Activated naive CD4-positive, alpha-beta T cell treated with anti-CD3 and anti-CD28 coated beads, Interleukin-2, amount 50 U/mL, for 72 hours (primary cell): Measurements from ENCODE around the gene ACY1. TPM values are rescaled to one million over a fixed set of nuclear protein-coding genes. Genes with fewer than 3 reads are reported as not detected.
A peak's percentile ranks its signal among the peaks of the same experiment; 100 is the strongest.
"Not testable (repeated sequence)": the region's sequence is repeated elsewhere in the genome, so short reads cannot be mapped to it uniquely, and the experiment has no call there.

ENCODE experiments used
- ATAC-seq, 2 donors: fragments of 150-1000 bp; cut with Tn5 transposase; 2 replicates each; pipeline ENCODE4 v1.10.0; 2021; ENCODE audit warnings: mild to moderate bottlenecking in 2 of 2, moderate library complexity in 2 of 2
- DNase-seq, 2 donors: peaks; one replicate each; pipeline ENCODE4 v3.0.0; 2021 to 2022; ENCODE audit warnings: low spot score in 2 of 2
- H3K27ac Mint-ChIP-seq, 2 donors: one replicate each; pipeline ENCODE4 v1.8.0; 2022; ENCODE audit warnings: mild to moderate bottlenecking in 2 of 2, mixed read lengths in 2 of 2
- H3K36me3 Mint-ChIP-seq, 2 donors: one replicate each; pipeline ENCODE4 v1.8.0; 2022; ENCODE audit warnings: mixed read lengths in 2 of 2
- H3K9me3 Mint-ChIP-seq, 2 donors: one replicate each; pipeline ENCODE4 v1.8.0; 2022; ENCODE audit warnings: mixed read lengths in 2 of 2
- total RNA-seq, 2 donors: library from RNA; stranded (reverse); gene quantifications; one replicate each; pipeline ENCODE4 v1.2.3, GENCODE V29; 2022

ACY1 gene
- total RNA-seq, 2 donors from 2014 or later = 54.7 to 78.5 TPM

- ATAC-seq = no peak
- H3K27ac Mint-ChIP-seq = peak overlapping the region in 1 of 2 donors; percentile 34
These were observed 38.3 kb downstream of the ACY1 start for GRCh38 chr3:52021489-52022268.

DNA sequence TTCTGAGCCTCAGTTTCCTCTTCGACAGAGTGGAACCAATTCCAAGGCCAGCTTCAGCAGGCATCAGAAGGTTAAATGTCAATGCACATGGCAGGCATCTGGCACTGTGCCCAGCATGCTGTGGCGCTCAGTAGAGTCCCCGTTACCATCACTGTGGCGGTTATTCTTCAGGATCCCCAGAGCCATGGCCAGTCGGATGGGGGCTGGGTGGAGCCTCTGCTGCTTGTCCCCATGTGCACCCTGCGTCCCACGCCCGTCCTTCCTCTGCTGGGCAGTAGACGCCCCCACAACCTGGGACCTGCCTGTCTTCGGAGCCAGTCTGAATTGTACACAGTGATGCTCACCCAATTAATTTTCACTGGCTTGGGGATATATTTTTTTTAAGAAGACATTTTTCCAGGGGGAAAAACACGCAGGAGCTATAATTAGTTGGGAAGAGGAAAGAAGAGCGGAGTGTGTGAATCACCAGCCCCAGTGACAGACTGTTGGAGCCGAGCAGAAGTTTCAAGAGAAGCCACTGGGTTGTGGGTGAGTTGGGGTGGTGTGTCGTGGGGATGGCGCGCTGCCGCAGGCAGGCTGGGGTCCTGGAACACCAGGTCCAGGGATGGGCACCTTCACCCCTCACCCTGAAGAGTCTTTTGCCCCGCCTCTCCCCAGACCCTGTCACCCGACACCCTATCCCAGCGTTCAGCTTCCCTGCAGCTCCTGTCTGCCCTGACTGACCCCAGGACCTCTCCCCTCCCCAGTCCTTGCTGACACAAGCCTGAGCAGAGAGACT is 39.2 kb downstream of the ACY1 start:
- ATAC-seq = no peak

More at GRCh38 chr3:52021489-52022268, 38.3 kb downstream of the ACY1 start:
- Mint-ChIP-seq H3K9me3 (no peaks in the 10 kb centered on the region), H3K36me3 (no peaks in the 10 kb centered on the region)
- no peak for DNase-seq

DNA sequence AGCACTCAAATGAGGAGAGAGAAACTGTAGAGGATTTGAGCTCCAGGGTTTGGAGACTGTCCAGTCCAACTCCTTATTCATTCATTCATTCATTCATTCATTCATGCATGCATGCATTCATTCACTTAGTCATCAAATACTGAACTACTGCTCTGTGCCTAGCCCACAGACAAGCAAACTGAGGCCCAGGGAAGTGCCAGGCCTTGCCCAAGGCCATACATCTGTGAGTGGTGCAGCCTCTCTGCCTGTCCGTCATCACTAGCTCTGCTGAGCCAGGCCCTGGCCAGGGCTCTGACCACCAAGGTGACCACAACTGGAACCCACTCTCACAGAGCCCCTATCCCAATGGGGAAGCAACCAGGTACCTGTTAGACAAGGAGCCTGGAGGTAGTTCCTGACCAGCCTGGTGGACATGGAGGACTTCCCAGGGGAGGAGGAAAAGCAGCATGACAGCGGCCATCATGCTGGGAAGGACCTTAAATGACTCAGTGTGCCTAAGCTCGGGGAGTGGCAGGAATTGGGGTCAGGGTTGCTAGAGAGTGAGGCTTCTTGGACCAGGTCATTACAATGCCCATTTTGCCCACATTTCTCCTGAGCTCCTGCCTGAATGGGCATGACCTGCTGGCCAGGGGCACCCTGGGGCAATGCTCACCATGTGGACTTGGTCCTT is 39.9 kb downstream of the ACY1 start:
- no peaks in the 10 kb centered on the region for H3K9me3 Mint-ChIP-seq
- no peak overlapping the region for H3K27ac Mint-ChIP-seq
- no peaks in the 10 kb centered on the region for H3K36me3 Mint-ChIP-seq
- no peak for DNase-seq
- ATAC-seq = no peak

More for the DNA sequence above, 39.2 kb downstream of the ACY1 start:
- Mint-ChIP-seq H3K9me3 (no peaks in the 10 kb centered on the region), H3K36me3 (no peaks in the 10 kb centered on the region), H3K27ac (no peak overlapping the region)
- no peak for DNase-seq

DNA sequence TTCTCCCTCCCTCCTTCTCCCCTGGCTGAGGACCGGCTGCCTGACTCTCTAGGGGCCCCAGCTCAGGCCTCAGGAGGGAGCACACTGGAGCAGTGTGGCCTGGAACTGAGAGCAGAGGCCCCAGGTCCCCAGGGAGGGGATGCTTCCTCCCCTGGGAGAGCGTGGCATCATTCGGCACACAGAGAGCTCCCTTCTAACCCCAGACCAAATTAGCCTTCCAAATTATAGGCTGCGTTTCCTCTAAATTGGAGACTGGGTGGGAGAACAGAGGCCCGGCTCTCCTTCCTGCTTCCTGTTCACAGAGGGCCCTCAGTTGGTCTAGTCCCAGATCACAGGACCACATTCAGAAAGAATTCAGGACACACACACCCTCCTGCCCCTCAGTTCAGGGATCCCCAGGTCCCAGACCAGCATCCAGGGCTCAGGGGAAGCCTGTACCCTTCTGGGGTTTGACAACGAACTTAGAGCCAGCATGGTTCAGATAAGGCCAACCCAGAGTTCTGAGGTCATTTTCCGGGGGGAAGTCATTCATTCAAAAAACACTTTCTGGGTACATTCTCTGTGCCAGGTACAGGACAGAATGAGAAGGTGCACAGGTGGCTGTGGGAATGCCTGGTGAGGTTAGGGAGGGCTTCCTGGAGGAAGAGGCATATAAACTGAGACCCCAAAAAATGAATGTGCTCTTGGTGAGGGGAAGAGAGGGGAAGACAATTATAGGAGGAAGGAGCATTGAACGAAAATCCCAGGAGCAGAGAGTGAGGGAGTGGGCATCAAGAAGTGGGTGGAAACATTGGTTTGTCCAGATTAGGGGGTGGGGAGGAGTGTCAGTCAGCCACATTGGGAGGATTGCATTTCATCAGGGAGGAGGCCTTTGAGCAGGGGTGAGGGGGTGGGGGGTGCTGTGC is 40.8 kb downstream of the ACY1 start:
- ATAC-seq (no peak), DNase-seq (no peak)
- H3K27ac Mint-ChIP-seq = peak overlapping the region in 1 of 2 donors; percentile 35
- H3K36me3 Mint-ChIP-seq = no peaks in the 10 kb centered on the region
- H3K9me3 Mint-ChIP-seq = no peaks in the 10 kb centered on the region

GRCh38 chr3:52024765-52025452 is 41.6 kb downstream of the ACY1 start:
- H3K27ac Mint-ChIP-seq = peak overlapping the region in 1 of 2 donors; percentile 35
- H3K36me3 Mint-ChIP-seq = no peaks in the 10 kb centered on the region
- ATAC-seq (no peak), DNase-seq (no peak)
- H3K9me3 Mint-ChIP-seq = no peaks in the 10 kb centered on the region

DNA sequence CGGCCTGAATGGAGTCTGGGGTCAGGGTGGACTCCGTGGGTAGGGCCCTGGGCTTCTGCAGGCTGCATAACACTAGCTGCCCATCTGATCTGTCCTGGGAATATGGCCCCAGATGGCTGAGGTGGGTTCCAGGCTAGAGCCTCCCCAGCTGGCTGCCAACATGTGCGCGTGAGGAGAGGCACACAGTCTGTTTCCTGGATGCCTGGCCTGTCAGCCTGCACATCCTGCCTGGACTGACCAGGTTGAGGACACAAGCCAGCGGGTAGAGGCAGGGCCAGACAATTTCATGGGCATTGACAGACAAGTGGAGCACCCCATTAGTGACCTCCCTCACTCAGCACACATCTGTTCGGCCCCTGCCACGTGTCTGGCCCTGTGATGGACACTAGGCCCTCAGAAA is 42.1 kb downstream of the ACY1 start:
- ATAC-seq (no peak), DNase-seq (no peak)
- Mint-ChIP-seq H3K36me3 (no peaks in the 10 kb centered on the region), H3K27ac (no peak overlapping the region), H3K9me3 (no peaks in the 10 kb centered on the region)

DNA sequence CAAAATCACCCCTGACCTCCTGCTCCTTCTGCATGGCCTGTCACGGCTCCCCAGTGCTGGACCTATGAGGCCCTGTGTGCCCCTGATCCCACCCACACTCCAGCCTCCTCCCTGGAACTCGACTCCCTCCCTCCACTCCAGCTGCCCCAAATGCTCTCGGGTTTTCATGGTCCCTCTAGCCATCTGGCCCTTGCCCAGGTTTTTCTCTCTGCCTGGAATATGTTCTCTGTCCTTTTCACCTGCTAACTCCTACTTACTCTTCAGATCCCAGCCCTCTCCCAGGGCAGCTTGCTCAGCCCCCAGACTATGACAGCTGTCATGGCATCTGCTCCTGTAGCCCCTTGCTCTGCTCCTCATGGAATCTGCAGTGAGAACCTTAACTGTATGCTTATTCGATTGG is 42.7 kb downstream of the ACY1 start:
- peak overlapping the region in 1 of 2 donors; percentile 37 for H3K27ac Mint-ChIP-seq
- ATAC-seq (no peak), DNase-seq (no peak)
- no peaks in the 10 kb centered on the region for H3K36me3 Mint-ChIP-seq
- H3K9me3 Mint-ChIP-seq = no peaks in the 10 kb centered on the region

GRCh38 chr3:52028572-52028971 is 45.2 kb downstream of the ACY1 start:
- ATAC-seq = no peak
- Mint-ChIP-seq H3K27ac (no peak overlapping the region), H3K9me3 (no peaks in the 10 kb centered on the region), H3K36me3 (no peaks in the 10 kb centered on the region)
- no peak for DNase-seq

- Mint-ChIP-seq H3K36me3 (no peaks in the 10 kb centered on the region), H3K27ac (no peak overlapping the region), H3K9me3 (no peaks in the 10 kb centered on the region)
- DNase-seq (no peak), ATAC-seq (no peak)
These were observed 45.7 kb downstream of the ACY1 start for GRCh38 chr3:52029053-52029452.

GRCh38 chr3:52029535-52029934 is 46.2 kb downstream of the ACY1 start:
- Mint-ChIP-seq H3K36me3 (no peaks in the 10 kb centered on the region), H3K27ac (no peak overlapping the region), H3K9me3 (no peaks in the 10 kb centered on the region)
- no peak for ATAC-seq
- DNase-seq = no peak

GRCh38 chr3:52030714-52031310 is 47.5 kb downstream of the ACY1 start:
- H3K27ac Mint-ChIP-seq = no peak overlapping the region
- H3K9me3 Mint-ChIP-seq = no peaks in the 10 kb centered on the region
- H3K36me3 Mint-ChIP-seq = no peaks in the 10 kb centered on the region
- DNase-seq (no peak), ATAC-seq (no peak)

- DNase-seq (no peak), ATAC-seq (no peak)
- no peak overlapping the region for H3K27ac Mint-ChIP-seq
- H3K36me3 Mint-ChIP-seq = no peaks in the 10 kb centered on the region
- no peaks in the 10 kb centered on the region for H3K9me3 Mint-ChIP-seq
These were observed 48.6 kb downstream of the ACY1 start for GRCh38 chr3:52031896-52032295.

DNA sequence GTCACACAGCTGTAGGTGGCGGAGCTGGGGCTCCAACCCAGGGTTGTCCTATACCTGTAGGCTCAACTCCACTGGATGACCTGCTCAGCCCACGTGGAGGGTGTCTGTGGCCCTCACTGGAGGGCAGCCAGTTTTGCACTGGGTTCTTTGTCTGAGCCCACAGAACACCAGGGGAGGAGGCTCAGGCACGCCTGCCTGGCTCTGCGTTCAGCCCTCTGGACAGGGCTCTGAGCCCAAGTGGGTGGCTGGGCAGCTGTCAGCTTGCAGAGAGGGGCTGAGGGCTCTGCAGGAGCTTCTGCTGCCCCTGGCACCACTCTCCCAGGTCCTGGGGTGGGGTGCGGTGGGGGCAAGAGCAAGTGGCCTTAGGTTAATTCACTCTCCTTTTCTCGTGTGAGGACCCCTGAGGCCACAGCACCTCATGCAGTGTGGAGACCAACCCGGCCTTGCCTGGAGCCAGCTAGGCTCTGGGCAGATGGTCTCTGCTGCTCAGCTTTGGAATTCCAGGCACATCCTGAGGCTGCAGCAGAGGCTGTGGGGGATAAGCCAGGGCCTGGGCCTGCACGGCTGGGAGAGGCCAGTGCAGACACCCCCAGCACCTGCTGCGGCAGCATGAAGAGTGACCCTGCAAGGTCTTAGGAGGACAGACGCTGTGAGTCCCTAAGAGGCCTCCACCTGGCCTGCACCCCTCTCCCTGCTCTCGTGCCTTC is 49.5 kb downstream of the ACY1 start:
- DNase-seq (no peak), ATAC-seq (no peak)
- no peaks in the 10 kb centered on the region for H3K36me3 Mint-ChIP-seq
- H3K27ac Mint-ChIP-seq = no peak overlapping the region
- no peaks in the 10 kb centered on the region for H3K9me3 Mint-ChIP-seq

DNA sequence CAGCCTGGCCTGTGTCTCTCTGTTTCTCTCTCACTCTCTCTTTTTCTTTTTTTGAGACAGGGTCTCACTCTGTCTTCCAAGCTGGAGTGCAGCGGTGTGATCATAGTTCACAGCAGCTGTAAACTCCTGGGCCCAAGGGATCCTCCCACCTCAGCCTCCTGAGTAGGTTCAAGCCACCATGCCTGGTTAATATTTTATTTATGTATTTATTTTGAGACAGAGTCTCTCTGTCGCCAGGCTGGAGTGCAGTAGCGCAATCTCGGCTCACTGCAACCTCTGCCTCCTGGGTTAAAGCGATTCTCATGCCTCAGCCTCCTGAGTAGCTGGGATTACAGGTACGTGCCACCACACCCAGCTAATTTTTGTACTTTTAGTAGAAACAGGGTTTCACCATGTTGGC is 50.4 kb downstream of the ACY1 start:
- not testable (repeated sequence) for ATAC-seq, DNase-seq, H3K9me3 Mint-ChIP-seq, H3K36me3 Mint-ChIP-seq
- H3K27ac Mint-ChIP-seq = peak overlapping the region in 1 of 2 donors; percentile 23

DNA sequence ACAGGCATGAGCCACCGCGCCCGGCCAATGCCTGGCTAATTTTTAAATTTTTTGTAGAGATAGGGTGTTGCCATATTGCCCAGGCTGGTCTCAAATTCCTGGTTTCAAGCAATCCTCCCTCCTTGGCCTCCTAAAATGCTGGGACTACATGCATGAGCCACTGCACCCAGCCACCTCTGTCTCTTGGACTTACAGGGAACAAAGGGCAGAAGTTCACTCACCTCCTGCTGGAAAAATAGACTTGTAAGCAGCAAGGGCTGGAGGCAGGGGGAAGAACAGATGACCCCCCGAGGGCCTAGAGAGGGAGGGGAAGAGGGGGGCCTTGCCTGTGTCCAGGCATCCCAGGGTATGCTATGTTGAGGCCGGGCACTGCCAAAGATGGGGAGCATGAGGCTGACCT is 50.9 kb downstream of the ACY1 start:
- ATAC-seq = no peak
- H3K36me3 Mint-ChIP-seq = no peaks in the 10 kb centered on the region
- H3K27ac Mint-ChIP-seq = peak overlapping the region in 1 of 2 donors; percentile 23

More for the DNA sequence above, 50.9 kb downstream of the ACY1 start:
- H3K9me3 Mint-ChIP-seq = no peaks in the 10 kb centered on the region
- no peak for DNase-seq
